Jurkat, Clone E6-1 (cell line): ENCODE data around the gene HEATR5B.
A peak's percentile ranks its signal among the peaks of the same experiment; 100 is the strongest.
"Not testable (repeated sequence)": the region's sequence is repeated elsewhere in the genome, so short reads cannot be mapped to it uniquely, and the experiment has no call there.

Experiments used
- DNase-seq: peaks from one replicate; pipeline ENCODE4 v3.0.0-alpha.2; 2011; ENCODE audit warnings: low read depth, low spot score
- H3K4me3 ChIP-seq: 2 replicates; pipeline ENCODE4 v1.5.1; 2011; ENCODE audit warnings: mild to moderate bottlenecking, low read length, control low read depth, moderate library complexity

The HEATR5B gene

DNA sequence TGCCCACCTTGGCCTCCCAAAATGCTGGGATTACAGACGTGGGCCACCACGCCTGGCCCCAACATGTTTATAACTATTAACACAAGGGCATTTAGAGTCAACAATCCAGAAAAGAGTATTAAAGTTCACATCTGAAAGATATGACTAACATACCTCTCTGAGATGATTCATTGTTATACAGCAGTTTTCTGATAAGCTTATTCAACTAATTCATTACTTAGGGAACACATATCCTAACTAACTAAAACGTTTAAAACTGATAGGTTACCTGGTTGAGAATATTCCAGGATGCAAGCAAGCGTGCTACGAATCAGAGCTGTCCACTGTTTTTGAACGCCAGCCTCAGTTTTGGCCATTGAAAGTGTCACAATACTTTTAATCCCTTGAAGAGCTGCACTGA lies 83.9 kb downstream of the HEATR5B start:
- DNase-seq = no peak
- no peak overlapping the region for H3K4me3 ChIP-seq

DNA sequence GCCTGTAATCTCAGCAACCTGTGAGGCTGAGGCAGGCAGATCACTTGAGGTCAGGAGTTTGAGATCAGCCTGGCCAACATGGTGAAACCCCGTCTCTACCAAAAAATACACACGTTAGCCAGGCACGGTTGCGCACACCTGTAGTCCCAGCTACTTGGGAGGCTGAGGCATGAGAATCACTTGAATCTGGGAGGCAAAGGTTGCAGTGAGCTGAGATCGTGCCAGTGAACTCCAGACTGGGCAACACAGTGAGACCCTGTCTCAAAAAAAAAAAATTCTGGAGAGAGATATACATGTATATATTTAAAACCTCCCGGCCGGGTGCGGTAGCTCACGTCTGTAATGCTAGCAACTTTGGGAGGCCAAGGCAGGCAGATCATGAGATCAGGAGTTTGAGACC lies 84.8 kb downstream of the HEATR5B start:
- not testable (repeated sequence) for H3K4me3 ChIP-seq, DNase-seq

DNA sequence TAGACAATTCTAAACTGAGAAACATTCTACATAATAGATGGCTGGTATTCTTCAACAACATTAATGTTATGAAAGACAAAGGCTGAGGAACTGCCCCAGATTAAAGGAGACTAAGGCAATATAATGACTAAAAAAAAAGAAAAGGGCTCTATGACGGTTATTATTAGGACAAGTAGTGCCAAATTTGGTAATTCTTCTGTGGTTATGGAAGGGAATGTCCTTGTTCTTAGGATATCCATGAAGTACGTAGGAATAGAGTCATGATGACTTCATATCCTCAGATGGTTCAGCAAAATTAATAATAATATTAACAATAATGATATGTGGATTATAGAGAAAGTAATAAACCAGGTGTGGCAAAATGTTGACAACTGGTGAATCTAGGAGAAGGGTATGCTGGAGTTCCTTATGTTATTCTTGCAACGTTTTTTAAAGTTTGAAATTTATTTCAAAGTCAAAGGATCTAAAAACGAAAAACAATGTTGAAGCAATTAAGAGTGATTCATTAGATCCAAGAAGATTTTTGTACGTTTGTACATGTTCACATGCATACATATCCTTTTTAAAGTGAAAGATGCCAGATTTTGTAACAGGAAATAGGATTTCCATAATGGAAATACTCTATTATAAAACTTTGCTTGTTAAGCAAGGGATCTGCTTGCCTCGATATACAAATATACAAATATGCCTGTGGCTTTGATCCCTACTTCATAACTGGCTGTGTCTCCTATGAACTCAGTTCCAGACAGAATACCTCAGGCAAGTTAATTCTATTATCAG lies 90.1 kb downstream of the HEATR5B start:
- H3K4me3 ChIP-seq = no peak overlapping the region
- DNase-seq = no peak

DNA sequence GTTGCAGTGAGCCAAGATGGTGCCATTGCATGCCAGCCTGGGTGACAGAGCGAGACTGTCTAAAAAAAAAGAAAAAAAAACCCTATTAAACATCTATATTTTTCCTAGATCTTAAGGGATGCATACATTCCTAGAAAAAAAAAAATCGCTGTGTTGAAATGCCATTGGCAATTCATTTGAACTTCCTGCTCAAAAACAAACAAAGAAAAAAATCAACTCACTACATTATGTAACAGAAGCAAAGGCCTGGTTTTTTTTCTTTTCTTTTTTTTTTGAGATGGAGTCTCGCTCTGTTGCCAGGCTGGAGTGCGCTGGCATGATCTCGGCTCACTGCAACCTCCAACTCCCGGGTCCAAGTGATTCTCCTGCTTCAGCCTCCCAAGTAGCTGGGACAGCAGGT lies 96.2 kb downstream of the HEATR5B start:
- no peak overlapping the region for H3K4me3 ChIP-seq
- no peak for DNase-seq

DNA sequence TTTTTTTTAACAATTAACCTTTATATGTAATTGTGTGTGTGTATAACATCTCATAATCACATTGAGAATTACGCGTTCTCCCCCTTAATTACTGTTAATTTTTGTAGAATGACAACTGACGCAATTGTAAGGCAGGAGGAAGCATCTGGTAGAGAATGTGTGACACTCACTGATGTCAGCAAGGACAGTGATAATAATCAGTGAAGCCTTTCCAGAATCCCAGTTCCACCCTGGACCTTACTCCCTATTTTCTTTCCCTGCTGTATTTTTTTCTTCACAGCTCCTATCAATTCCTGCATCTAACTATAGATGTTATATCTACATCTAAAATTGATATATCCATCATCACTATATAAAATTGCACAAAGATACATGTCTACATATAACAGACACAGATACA lies 101.7 kb downstream of the HEATR5B start:
- no peak for DNase-seq
- H3K4me3 ChIP-seq = no peak overlapping the region

DNA sequence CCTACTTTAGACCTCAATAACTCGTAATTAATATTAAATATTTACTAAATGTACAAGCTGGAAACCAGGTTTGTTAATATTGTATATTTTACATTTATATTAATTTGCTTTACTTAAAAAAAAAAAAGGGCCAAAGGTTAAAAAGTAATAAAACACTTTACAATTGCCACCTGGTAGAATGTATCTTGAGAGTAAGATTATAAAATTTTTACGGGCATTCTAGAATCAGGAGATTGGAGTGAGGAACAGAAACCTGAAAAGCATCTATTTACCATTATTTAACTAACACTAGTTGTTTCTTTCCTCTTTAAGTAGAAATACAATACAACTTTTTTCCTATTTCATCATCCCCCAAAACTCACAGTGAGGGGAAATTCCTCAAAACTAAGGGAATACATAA lies 102.3 kb downstream of the HEATR5B start:
- DNase-seq = no peak
- no peak overlapping the region for H3K4me3 ChIP-seq

DNA sequence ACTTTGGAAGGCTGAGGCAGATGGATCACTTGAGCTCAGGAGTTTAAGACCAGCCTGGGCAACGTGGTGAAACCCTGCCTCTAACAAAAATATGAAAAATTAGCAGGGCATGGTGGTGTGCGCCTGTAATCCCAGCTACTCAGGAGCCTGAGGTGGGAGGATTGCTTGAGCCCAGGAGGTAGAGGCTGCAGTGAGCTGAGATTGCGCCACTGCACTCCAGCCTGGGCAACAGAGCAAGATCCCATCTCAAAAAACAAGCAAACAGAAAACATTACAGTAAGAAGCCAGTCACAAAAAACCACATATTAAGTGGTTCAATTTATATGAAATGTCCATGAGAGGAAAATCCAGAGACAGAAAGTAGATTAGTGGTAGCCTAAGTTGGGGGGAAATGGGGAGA lies 105.2 kb downstream of the HEATR5B start:
- not testable (repeated sequence) for DNase-seq, H3K4me3 ChIP-seq

DNA sequence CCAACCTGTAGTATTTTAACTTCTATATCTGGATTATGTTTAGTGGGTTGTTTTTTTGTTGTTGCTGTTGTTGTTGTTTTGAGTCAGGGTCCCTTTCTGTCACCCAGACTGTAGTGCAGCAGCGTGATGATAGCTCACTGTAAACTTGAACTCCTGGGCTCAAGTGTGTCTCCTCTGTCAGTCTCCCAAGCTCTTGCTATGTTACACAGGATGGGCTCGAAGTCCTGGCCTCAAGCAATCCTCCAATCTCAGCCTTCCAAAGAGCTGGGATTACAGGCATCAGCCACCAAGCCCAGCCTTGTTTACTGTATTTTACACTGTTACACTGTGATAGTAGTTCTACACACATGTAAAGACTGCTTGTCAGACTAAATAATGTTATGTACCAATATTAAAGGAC lies 108.1 kb downstream of the HEATR5B start:
- DNase-seq = no peak
- no peak overlapping the region for H3K4me3 ChIP-seq

DNA sequence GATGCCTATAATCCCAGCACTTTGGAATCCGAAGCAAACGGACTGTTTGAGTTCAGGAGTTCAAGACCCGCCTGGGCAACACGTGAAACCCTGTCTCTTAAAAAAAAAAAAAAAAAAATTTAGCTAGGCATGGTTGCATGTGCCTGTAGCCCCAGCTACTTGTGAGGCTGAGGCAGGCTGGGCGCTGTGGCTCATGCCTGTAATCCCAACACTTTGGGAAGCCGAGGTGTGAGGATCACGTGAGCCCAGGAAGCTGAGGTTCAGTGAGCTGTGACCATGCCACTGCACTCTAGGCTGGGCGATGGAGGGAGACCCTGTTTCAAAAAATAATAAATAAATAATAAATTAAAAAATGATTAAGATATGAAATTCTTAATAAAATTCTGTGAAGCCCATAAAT lies 108.9 kb downstream of the HEATR5B start:
- DNase-seq = no peak
- H3K4me3 ChIP-seq = no peak overlapping the region

DNA sequence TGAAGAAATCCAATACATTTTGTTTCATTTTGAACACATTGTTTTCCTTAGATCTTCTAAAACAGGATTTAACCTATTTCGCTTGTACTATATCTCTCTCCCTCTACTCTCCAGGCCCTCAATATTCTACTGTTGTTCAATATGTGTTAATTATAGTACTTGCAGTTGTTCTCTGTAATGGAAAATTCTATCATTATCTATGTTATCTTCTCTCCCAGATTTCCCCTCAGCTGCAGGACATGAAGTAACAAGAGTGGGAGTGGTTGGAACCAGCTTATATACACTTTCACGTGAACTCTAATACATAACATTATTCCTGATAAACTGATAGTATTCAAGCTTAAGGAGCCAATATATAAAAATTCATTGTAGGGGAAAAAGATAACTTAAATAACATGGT lies 110.9 kb downstream of the HEATR5B start:
- no peak for DNase-seq
- H3K4me3 ChIP-seq = no peak overlapping the region

DNA sequence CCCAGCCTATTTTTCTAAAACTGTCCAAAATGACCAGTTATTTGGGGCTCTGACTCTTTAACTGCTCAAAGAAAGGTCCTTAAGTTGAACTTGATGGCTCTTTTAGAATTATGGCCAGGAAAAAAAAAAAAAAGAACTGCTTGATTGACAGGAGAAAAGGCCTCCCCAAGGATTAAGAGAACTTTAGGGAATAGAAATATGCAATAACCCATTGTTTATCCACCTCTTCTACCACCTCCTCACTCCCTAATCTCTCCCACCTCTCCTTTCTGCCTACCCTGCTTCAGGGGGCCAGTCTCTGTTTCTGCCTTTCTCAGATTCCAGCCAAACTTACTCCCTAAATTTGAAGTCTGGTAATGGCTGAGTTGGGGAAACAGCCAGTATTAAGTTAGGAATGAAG lies 112.2 kb downstream of the HEATR5B start:
- H3K4me3 ChIP-seq = no peak overlapping the region
- no peak for DNase-seq

DNA sequence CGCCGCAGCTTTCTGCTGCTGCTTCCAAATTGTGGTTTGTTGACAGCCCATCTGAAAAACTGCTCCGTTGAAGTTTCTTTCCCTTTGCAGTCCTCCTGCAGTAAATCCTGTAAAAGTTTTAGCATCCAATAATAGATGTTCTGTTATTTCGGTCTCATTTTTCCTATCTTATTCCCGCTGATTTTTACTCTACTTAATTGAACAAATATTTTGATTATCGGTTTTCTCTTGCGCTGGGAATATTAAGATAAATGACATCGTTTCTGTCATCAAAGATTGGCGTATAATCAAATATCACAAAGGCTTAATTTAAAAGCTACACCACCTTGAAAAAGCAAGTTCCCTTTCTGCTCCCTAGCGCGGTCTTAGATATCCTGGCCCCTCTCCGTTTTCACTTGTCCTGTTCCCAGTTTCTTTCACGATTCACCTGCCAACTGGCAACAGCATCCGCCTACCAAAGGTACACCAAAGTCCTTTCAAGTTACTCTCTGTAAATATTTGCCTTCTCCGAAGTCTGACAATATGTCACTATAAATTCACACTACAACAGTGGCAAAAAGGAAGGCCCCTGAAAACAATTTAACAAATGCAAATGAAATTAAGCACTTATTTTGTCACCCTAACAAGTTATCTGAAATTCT lies 116.8 kb downstream of the HEATR5B start:
- peak overlapping the region; percentile 62 for H3K4me3 ChIP-seq
- DNase-seq = no peak

DNA sequence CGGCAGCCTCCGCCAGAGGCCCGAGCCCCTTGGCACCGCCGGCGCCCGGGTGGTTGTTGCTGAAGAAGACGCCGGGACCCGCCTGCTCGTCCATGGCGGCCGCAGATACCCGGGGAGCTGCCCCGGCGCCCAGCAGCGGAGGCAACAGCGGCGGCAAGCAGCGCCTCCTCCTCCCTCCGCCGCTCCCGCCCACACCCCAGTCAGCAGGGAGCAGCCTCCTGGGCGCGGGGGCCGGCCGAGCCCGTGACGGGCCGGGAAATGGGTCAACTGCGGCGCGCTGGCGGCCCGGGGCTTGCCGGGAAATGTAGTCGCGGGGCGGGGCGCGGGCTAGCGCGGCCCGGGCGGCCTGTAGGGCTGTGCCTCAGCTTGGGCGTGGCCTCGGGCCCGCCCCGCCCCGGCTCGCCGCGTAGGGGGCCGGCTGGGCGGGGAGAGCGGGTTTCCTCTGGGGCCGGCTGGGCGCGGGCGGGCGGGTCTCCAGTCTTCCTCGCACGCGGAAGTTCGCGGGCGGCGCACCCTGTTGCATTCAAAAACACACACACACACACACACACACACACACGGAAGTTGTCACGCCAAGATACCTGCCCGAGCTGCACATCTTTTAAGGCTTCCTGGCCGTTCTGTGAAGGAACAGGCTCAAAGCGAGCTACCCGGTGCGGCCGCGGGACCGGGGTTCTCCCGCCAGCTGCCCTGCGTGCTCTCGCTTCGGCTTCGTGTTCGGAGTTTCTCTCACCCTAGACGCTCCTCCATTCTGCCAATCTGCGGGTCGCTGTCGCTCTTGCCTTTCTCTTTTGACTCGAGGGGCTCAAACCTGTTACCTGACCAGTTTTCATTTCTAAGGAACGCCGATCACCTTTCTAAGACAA lies 117.6 kb downstream of the HEATR5B start, which contains the start of gene STRN:
STRN (minus strand) TSS at position 167 of the 866 bp plus-strand sequence; CDS start at position 94, 73 bp downstream.
- peak within 1 kb of the TSS; percentile 71 for H3K4me3 ChIP-seq
- peak; percentile 78 for DNase-seq

DNA sequence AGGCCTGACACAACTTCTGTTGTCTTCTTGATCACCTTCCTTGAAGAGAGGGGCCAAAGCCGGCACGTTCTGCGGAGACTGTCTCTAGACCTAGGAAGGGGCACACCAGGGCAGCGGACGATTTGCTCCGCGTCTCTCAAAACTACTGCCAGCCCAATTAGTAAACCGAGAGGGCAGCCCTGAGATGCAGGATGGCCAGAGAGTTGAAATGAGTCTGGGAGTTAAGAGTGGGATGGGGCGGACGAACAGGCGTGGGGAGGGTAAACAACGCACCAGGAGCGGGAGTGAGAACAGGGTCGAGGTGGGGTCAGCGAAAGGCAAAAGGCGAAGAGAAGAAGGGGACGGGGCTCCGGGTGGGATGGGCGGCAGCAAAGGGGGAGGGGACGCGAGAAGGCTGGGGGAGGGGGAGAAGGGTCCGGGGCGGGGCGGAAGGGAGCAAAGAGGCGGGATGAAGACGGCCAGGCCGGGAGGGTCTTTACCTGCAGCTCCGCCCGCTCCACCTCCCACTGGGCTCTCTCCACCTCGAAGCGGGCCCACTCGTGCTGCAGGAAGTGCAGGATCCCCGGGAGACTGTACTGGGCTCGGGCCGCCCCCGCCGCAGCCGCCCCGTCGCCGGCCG lies 118.3 kb downstream of the HEATR5B start:
- peak overlapping the region; percentile 71 for H3K4me3 ChIP-seq
- DNase-seq = no peak

DNA sequence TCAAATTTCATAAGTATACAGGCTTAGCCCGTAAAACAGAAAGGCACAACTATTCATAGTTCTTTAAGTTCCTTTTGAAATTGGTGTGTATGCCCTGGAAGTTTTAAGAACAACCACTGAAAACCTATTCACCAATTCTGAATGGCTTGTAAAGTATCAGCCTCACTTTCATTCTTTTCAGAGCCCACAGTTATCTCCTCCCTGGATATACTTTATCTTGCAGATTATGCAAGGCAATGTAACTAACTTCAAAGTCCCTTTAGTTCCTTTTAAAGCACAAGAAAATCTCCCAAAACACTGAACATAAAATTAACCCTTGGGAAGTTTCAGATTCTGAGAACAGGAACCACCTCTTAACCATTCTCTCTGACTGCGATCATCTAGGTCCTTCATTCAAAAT lies 119.0 kb downstream of the HEATR5B start:
- DNase-seq = no peak
- H3K4me3 ChIP-seq = peak overlapping the region; percentile 71

DNA sequence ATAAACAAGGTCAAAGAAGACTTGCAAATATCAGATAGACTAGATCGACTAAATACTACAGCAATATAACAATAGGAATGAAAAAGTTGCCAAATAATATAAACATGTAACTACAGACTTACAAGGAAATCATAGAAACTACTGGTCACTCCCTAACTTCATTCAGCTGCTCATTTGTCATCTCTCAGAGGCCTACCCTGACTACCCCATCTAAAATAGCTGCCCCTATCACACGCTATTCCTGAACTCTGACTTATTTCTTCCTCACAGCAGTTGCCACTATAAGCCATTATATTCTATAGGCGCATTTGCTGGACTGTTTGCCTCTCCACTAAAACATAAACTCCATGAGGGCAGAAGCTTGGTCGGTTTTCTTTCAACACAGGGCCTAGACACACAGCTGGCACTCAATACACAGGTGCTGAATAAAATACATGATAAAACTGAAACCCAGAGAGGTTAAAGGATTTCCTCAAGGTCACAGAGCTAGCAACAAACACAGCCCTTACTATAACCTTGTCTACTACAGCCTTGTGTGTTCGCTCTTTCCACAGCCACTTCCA lies 119.6 kb downstream of the HEATR5B start:
- H3K4me3 ChIP-seq = no peak overlapping the region
- DNase-seq = no peak

DNA sequence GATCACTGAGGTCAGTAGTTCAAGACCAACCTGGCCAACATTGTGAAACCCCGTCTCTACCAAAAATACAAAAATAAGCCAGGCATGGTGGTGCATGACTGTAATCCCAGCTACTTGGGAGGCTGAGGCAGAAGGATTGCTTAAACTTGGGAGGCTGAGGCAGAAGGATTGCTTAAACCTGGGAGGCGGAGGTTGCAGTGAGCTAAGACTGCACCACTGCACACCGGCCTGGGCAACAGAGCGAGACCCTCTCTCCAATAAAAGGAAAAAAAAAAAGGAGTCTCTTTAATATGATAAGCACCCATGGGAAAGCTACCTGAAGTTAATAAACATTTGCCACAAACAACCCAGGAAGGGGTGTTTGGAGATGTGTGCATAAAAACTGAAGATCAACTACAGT lies 120.4 kb downstream of the HEATR5B start:
- no peak overlapping the region for H3K4me3 ChIP-seq

DNA sequence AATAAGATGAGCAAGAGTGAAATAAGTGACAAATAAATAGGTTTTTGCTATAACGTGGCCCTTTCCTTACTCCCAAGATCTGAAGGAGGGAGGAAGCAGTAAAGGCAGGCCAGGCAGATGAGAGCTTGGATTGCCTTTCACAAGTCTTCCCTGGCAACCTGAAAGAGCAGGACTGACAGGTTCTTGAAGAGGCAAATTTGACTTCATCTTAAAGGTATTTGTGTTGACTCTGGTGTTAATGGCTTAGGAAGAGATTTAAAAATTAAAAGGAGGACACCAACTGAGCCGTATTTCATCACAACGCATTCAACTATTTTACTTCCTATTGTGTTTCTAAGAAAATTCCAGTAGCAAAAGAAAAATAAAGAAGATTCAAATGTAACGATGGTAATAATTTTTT lies 121.1 kb downstream of the HEATR5B start:
- H3K4me3 ChIP-seq = no peak overlapping the region
- DNase-seq = no peak

More for the DNA sequence above, 120.4 kb downstream of the HEATR5B start:
- no peak for DNase-seq

DNA sequence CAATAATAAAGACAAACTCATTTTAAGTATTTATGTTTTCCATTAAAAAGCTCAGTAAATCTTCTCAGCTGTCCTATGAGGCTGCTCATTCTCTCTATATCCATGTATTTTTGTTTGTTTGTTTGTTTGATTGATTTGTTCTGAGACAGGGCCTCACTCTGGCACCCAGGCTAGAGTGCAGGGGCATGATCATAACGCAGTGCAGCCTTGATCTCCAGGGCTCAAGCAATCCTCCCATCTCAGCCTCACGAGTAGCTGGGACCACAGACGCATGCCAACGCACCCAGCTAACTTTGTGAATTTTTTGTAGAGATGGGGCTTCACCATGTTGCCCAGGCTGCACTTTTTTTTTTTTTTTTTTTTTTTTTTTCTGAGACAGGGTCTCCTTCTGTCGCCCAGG lies 123.4 kb downstream of the HEATR5B start:
- DNase-seq = no peak
- no peak overlapping the region for H3K4me3 ChIP-seq
